Caki2 (cell line): ENCODE data around the gene DHRS7B. TPM values are rescaled to one million over a fixed set of nuclear protein-coding genes. Genes with fewer than 3 reads are reported as not detected.
"Not testable (repeated sequence)": the region's sequence is repeated elsewhere in the genome, so short reads cannot be mapped to it uniquely, and the experiment has no call there.

Experiments used
- DNase-seq: peaks from one replicate; pipeline ENCODE4 v3.0.0-alpha.2; 2015; ENCODE audit warnings: low read depth
- in situ Hi-C: cut with HindIII; loops from 2 replicates; pipeline ENCODE4 v1.10.0; 2016; ENCODE audit warnings: low sequenced_read_pairs, low pct_unique_long_range_greater_than_20kb, mixed read lengths
- total RNA-seq: library from RNA; depleted of rRNA; stranded (reverse); fragments of >200 nt; shearing (Covaris generic); gene quantifications from 2 replicates; pipeline ENCODE4 v1.2.3, GENCODE V29; 2014; ENCODE audit warnings: low replicate concordance

DHRS7B gene
- total RNA-seq, 1 experiment from 2014 or later: 21.2 TPM

GRCh38 chr17:21105064-21105894 is 21.5 kb upstream of the DHRS7B start:
- in situ Hi-C loops: no loop called here
- no peak for DNase-seq

GRCh38 chr17:21106316-21106715 is 20.4 kb upstream of the DHRS7B start:
- DNase-seq: no peak
- in situ Hi-C loops: no loop called here

- in situ Hi-C loops, DNase-seq: not testable (repeated sequence)
Measured at GRCh38 chr17:21107067-21107650, 19.6 kb upstream of the DHRS7B start.

GRCh38 chr17:21108651-21109050 is 18.1 kb upstream of the DHRS7B start:
- in situ Hi-C loops: no loop called here
- DNase-seq: no peak

- no peak for DNase-seq
- in situ Hi-C loops: no loop called here
Measured at GRCh38 chr17:21113049-21113690, 13.6 kb upstream of the DHRS7B start.

- DNase-seq: no peak
- in situ Hi-C loops: no loop called here
Measured at GRCh38 chr17:21113716-21114115, 13.0 kb upstream of the DHRS7B start.

- in situ Hi-C loops: not testable (repeated sequence)
Measured at GRCh38 chr17:21114791-21115190, 12.0 kb upstream of the DHRS7B start.

GRCh38 chr17:21119247-21119918 is 7.4 kb upstream of the DHRS7B start:
- peak; percentile 57 for DNase-seq
- in situ Hi-C loops: no loop called here

More at GRCh38 chr17:21114791-21115190, 12.0 kb upstream of the DHRS7B start:
- DNase-seq: not testable (repeated sequence)

GRCh38 chr17:21119919-21120249 is 6.9 kb upstream of the DHRS7B start:
- DNase-seq: no peak
- in situ Hi-C loops: no loop called here

- DNase-seq: no peak
- in situ Hi-C loops: no loop called here
Measured at GRCh38 chr17:21124086-21124485, 2.7 kb upstream of the DHRS7B start.

GRCh38 chr17:21124517-21124916 is 2.2 kb upstream of the DHRS7B start:
- DNase-seq, in situ Hi-C loops: not testable (repeated sequence)

- in situ Hi-C loops: no loop called here
- DNase-seq: no peak
Measured at GRCh38 chr17:21125862-21126261, 902 bp upstream of the DHRS7B start.

GRCh38 chr17:21127509-21128077 is 829 bp downstream of the DHRS7B start:
- in situ Hi-C loops: no loop called here
- DNase-seq: no peak

- peak; percentile 12 for DNase-seq
Measured at GRCh38 chr17:21129023-21129681, 2.4 kb downstream of the DHRS7B start.

GRCh38 chr17:21131137-21131536 is 4.4 kb downstream of the DHRS7B start:
- in situ Hi-C loops: no loop called here
- DNase-seq: no peak

More at GRCh38 chr17:21129023-21129681, 2.4 kb downstream of the DHRS7B start:
- in situ Hi-C loops: no loop called here

- in situ Hi-C loops: no loop called here
- no peak for DNase-seq
Measured at GRCh38 chr17:21132428-21132827, 5.7 kb downstream of the DHRS7B start.

GRCh38 chr17:21134559-21134958 is 7.8 kb downstream of the DHRS7B start:
- DNase-seq: peak; percentile 14
- in situ Hi-C loops: no loop called here

GRCh38 chr17:21140911-21141310 is 14.1 kb downstream of the DHRS7B start:
- no peak for DNase-seq
- in situ Hi-C loops: no loop called here
